Sigmoid colon (tissue), 7 donors: Measurements from ENCODE around the gene GRAMD1B. TPM values are rescaled to one million over a fixed set of nuclear protein-coding genes. Genes with fewer than 3 reads are reported as not detected.

Experiments
- DNase-seq: peaks from one replicate; pipeline ENCODE4 v3.0.0-alpha.2; 2019
- H3K27ac ChIP-seq, 4 donors: fragments of 200-600 bp; sonication (generic); one replicate each; pipeline ENCODE4 v1.5.1; 2016 to 2019; ENCODE audit warnings: mild to moderate bottlenecking in 1 of 4
- H3K27me3 ChIP-seq, 3 donors: fragments of 200-600 bp; sonication (generic); one replicate each; pipeline ENCODE4 v1.5.1; 2019; ENCODE audit warnings: mild to moderate bottlenecking in 1 of 3
- H3K36me3 ChIP-seq, 4 donors: fragments of 200-600 bp; sonication (generic); one replicate each; pipeline ENCODE4 v1.5.1; 2016 to 2019
- H3K4me1 ChIP-seq, 4 donors: fragments of 200-600 bp; sonication (generic); one replicate each; pipeline ENCODE4 v1.5.1; 2017 to 2019
- H3K4me3 ChIP-seq, 4 donors: fragments of 200-600 bp; sonication (generic); one replicate each; pipeline ENCODE4 v1.5.1; 2017 to 2019; ENCODE audit warnings: mild to moderate bottlenecking in 2 of 4, moderate library complexity in 1 of 4
- H3K9me3 ChIP-seq, 4 donors: fragments of 200-600 bp in 3 of 4; sonication (generic) in 3 of 4; one replicate each; pipeline versions ENCODE4 v1.5.1 to v1.6.1; 2013 to 2019
- CTCF ChIP-seq, 4 experiments: fragments of 450-650 bp in 3 of 4; fragments of 200-600 bp in 1 of 4; IDR thresholded peaks; one replicate each; pipeline ENCODE4 v1.5.1; 2016 to 2019; ENCODE audit warnings: antibody characterized with exemption in 4 of 4, mild to moderate bottlenecking in 3 of 4, moderate library complexity in 2 of 4
- EP300 ChIP-seq, 4 donors: sonication (generic); formaldehyde crosslinking; IDR thresholded peaks; one replicate each; pipeline ENCODE4 v1.6.1; 2017; ENCODE audit warnings: antibody characterized with exemption in 4 of 4
- POLR2A ChIP-seq, 2 donors: fragments of 450-650 bp; IDR thresholded peaks; one replicate each; pipeline ENCODE4 v1.6.1; 2016; ENCODE audit warnings: antibody characterized with exemption in 2 of 2, mild to moderate bottlenecking in 2 of 2, moderate library complexity in 2 of 2
- POLR2AphosphoS5 ChIP-seq, 4 donors: sonication (generic); formaldehyde crosslinking; IDR thresholded peaks; one replicate each; pipeline ENCODE4 v1.6.1; 2017; ENCODE audit warnings: antibody characterized with exemption in 4 of 4
- WGBS, 2 donors: extraction: QIAGEN DNeasy Blood & Tissue Kit; methylation state at CpG; one replicate each; pipeline ENCODE4 v1.1.7; 2013; 5-methylcytosine and 5-hydroxymethylcytosine counted together
- intact Hi-C: fragments of 100-400 bp; cut with DNase I; formaldehyde crosslinking; loops from one replicate; pipeline ENCODE4 v1.15.1; 2023
- polyA plus RNA-seq, 3 donors: library from polyadenylated mRNA; stranded (reverse); fragments of 200-250 nt; gene quantifications; one replicate each; pipeline ENCODE4 v1.2.3, GENCODE V29; 2013
- total RNA-seq, 4 donors: library from RNA; depleted of rRNA; stranded (reverse); fragments of >200 nt; gene quantifications; one replicate each; pipeline ENCODE4 v1.1.0, GENCODE V29; 2016
- donor health status: healthy with polysubstance abuse.
- donor health status: Bipolar disorder and iron deficiency.
- donor health status: healthy.

The GRAMD1B gene
- total and polyA plus RNA-seq, 7 donors = 1.8 to 5.0 (median 3.5) TPM

GRCh38 chr11:123493349-123494063 lies 63.4 kb downstream of the GRAMD1B start:
- intact Hi-C loops = no loop called here
- Histone ChIP-seq H3K27ac (no peak overlapping the region), H3K4me3 (no peak overlapping the region), H3K4me1 (no peaks in the 10 kb centered on the region), H3K27me3 (no peaks in the 10 kb centered on the region), H3K36me3 (no peaks in the 10 kb centered on the region), H3K9me3 (no peaks in the 10 kb centered on the region)
- WGBS, 2 donors = 83% methylated on average over 5 of the region's 5 CpGs
- no peak for TF ChIP-seq POLR2A (IDR thresholded peaks at IDR 0.05)
- TF ChIP-seq POLR2AphosphoS5 (IDR thresholded peaks at IDR 0.05) = no peak
- TF ChIP-seq CTCF (IDR thresholded peaks at IDR 0.05) = no peak
- no peak for TF ChIP-seq EP300 (IDR thresholded peaks at IDR 0.05)
- no peak for DNase-seq

GRCh38 chr11:123494195-123495050 lies 64.4 kb downstream of the GRAMD1B start:
- WGBS, 2 donors = 61 to 70% methylated on average over 6 of the region's 6 CpGs
- no peak overlapping the region for H3K27ac ChIP-seq
- TF ChIP-seq CTCF (IDR thresholded peaks at IDR 0.05) (no peak), POLR2AphosphoS5 (IDR thresholded peaks at IDR 0.05) (no peak)

GRCh38 chr11:123504401-123504800 lies 74.3 kb downstream of the GRAMD1B start:
- no peak for DNase-seq
- 76 to 90% methylated on average over 5 of the region's 5 CpGs for WGBS, 2 donors
- intact Hi-C loops = no loop called here
- Histone ChIP-seq H3K4me1 (no peaks in the 10 kb centered on the region), H3K4me3 (no peak overlapping the region), H3K9me3 (no peaks in the 10 kb centered on the region), H3K36me3 (no peaks in the 10 kb centered on the region), H3K27me3 (no peaks in the 10 kb centered on the region), H3K27ac (no peak overlapping the region)
- TF ChIP-seq EP300 (IDR thresholded peaks at IDR 0.05) (no peak), CTCF (IDR thresholded peaks at IDR 0.05) (no peak)

More at GRCh38 chr11:123494195-123495050, 64.4 kb downstream of the GRAMD1B start:
- Histone ChIP-seq H3K9me3 (no peaks in the 10 kb centered on the region), H3K36me3 (no peaks in the 10 kb centered on the region), H3K4me3 (no peak overlapping the region), H3K4me1 (no peaks in the 10 kb centered on the region), H3K27me3 (no peaks in the 10 kb centered on the region)
- no peak for DNase-seq
- intact Hi-C loops = no loop called here

GRCh38 chr11:123505546-123506299 lies 75.7 kb downstream of the GRAMD1B start:
- WGBS, 2 donors = 67 to 72% methylated on average over 6 of the region's 6 CpGs
- no peaks in the 10 kb centered on the region for H3K27me3 ChIP-seq
- no peak overlapping the region for H3K27ac ChIP-seq
- H3K4me3 ChIP-seq = no peak overlapping the region
- no peak for DNase-seq
- no peaks in the 10 kb centered on the region for H3K9me3 ChIP-seq
- intact Hi-C loops = no loop called here
- no peak for TF ChIP-seq EP300 (IDR thresholded peaks at IDR 0.05)
- TF ChIP-seq POLR2A (IDR thresholded peaks at IDR 0.05) = no peak
- TF ChIP-seq CTCF (IDR thresholded peaks at IDR 0.05) = no peak
- TF ChIP-seq POLR2AphosphoS5 (IDR thresholded peaks at IDR 0.05) = no peak
- no peaks in the 10 kb centered on the region for H3K36me3 ChIP-seq
- no peaks in the 10 kb centered on the region for H3K4me1 ChIP-seq
